GM10248 (cell line): Measurements from ENCODE around the gene RASA4.
"Not testable (repeated sequence)": the region's sequence is repeated elsewhere in the genome, so short reads cannot be mapped to it uniquely, and the experiment has no call there.

ENCODE experiments used
- CTCF ChIA-PET: fragments of 300-600 bp; sonication (Branson Sonifier 250); formaldehyde crosslinking; extraction: SDS; loops from one replicate; lab custom pipeline; 2021; ENCODE audit warnings: antibody characterized with exemption; lab: Yijun Ruan, JAX
- POLR2A ChIA-PET: fragments of 350-650 bp; sonication (Branson Sonifier 250); formaldehyde crosslinking; extraction: SDS; loops from one replicate; lab custom pipeline; 2020; ENCODE audit warnings: antibody characterized with exemption; lab: Yijun Ruan, JAX
- DNase-seq: peaks from one replicate; pipeline ENCODE4 v3.0.0; 2012; ENCODE audit errors: extremely low spot score

The RASA4 gene

GRCh38 chr7:102611013-102611674 lies 5.4 kb downstream of the RASA4 start:
- DNase-seq, POLR2A ChIA-PET, CTCF ChIA-PET: not testable (repeated sequence)

DNA sequence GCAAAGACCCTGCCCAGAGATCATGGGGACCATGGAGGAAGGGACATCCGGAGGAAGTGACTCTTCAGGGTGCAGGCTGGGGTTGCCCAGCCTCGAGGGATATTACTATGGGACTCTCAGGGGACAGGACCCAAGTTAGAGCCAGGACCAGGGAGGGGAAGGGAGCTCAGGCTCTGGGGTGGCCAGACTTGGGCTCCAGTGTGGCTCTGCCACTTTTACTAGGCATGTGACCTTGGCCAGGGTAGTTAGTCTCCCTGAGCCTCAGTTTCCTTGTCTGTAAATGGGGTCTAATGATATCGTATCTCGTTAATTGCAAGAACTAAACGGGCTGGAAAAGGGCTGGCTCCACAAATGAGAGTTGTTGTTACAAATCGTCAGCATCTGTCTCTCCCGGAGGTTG lies 6.1 kb downstream of the RASA4 start:
- POLR2A ChIA-PET, CTCF ChIA-PET, DNase-seq: not testable (repeated sequence)

- DNase-seq, POLR2A ChIA-PET, CTCF ChIA-PET: not testable (repeated sequence)
Observed at GRCh38 chr7:102609734-102610133, 6.8 kb downstream of the RASA4 start.

DNA sequence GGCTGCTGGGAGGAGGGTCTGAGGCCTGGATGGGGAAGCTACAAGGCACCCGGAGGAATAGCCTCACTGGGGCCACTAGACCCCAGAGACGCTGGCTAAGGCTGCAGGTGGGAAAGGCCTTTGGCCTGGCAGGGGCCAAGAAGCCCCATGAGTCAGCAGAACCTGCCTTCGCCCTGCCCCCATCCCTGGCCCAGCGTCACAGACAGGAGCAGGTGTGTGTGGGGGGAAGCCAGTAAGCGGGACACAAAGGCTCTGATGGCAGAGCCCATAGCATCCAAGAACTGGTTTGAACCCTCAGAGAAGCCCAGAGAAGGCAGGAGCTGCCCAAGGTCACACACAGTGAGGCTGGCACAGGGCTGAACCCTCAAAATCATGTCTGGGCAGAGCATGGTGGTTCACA lies 9.7 kb downstream of the RASA4 start:
- CTCF ChIA-PET, DNase-seq, POLR2A ChIA-PET: not testable (repeated sequence)

- CTCF ChIA-PET, DNase-seq, POLR2A ChIA-PET: not testable (repeated sequence)
Observed at GRCh38 chr7:102604431-102605145, 12.0 kb downstream of the RASA4 start.

DNA sequence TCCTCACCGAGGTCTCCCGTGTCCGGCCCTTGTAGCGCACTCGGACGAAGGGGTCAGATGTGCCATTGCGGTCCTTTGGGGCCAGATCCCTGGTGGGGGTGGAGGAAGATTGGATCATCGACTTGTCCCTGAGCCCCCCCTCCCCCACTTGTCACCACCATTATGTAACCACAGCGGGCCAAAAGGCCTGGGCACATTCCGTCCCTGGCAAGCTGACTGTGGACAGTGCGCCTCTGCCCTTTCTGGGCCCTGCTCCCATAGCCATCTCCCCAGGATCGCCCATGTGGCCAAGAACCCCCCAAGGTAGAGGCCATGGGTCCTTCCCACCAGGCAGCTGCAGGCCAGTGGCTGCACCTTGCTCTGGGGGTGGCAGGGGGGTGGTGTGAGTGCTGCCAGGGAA lies 14.2 kb downstream of the RASA4 start:
- POLR2A ChIA-PET, CTCF ChIA-PET, DNase-seq: not testable (repeated sequence)

DNA sequence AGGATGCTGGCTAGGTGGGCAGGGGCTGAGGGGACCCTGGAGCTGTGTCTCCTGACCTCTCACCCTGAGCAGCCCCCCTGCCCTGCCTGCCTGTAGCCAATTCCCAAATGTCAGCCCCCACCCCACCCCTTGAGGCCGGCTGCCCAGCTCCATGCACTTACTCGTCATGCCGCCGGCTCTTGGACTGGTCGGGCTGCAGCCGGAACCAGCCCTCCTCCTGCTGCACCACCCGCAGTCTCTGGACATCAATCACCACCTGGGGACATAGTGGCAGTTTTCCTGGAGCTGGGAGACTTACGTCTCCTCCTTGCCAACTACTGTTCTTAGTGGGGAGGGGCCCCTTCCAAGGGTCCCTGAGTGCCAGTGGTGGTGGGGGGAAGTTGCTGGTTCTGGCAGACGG lies 16.9 kb downstream of the RASA4 start:
- DNase-seq, CTCF ChIA-PET, POLR2A ChIA-PET: not testable (repeated sequence)

GRCh38 chr7:102596036-102596435 lies 20.5 kb downstream of the RASA4 start:
- CTCF ChIA-PET, DNase-seq, POLR2A ChIA-PET: not testable (repeated sequence)

DNA sequence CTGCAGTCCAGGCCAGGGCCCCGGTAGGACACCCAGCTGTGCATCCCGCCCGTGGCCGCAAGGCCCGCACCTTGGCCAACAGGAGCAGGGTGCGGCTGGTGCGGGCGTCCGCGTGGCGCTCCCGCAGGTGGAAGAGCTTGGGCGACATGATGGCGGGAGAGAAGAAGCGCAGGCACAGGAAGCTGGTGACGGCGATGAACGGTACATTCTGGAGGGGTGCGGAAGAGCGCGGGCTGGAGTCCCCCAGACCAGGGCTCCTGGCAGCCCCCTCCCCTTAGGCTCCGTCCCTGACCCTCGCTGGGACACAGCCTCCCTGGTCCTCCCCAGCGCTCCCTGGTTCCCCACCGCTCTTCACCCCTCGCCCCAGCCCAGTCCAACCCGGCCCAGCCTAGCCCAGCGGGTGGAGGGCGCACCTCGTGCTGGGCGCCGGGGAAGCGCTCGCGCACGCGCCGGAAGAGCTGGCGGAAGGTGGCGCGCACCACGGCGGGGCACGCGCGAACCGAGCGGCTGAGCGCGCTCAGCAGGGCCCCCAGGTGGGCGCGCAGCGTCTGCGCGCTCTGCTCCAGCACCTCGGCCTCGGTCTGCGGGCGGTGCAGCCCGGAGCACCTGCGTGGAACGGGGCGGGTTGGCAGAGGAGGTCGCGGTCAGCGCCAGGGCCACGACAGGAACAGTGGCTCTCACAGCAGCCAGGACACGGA lies 22.8 kb downstream of the RASA4 start:
- CTCF ChIA-PET, DNase-seq, POLR2A ChIA-PET: not testable (repeated sequence)

DNA sequence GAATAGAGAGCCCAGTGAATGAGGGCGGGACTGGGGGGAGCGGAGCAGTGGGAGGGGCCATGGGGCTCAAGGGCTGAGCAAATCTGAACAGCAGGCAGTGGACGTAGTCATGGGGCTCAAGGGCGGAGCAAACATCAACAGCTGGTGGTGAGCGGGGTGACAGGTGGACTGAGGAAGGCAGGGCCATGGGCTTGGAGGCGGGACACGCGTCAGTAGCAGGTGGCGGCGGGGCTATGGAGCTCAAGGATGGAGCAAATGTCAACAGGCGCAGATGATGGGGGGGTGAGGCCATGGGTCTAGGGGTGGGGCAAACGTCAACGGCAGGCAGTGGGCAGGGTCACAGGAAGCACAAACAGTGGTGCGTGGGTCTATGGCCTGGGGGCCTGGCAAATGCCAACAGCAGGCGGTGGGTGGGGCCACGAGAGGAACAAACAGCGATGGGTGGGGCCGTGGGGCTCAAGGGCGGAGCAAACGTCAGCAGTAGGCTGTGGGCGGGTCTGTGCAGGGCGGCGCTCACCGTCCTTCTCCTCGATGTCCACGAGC lies 24.0 kb downstream of the RASA4 start:
- CTCF ChIA-PET, POLR2A ChIA-PET, DNase-seq: not testable (repeated sequence)

- POLR2A ChIA-PET, CTCF ChIA-PET, DNase-seq: not testable (repeated sequence)
Observed at GRCh38 chr7:102589857-102590256, 26.7 kb downstream of the RASA4 start.

GRCh38 chr7:102583495-102583894 lies 33.1 kb downstream of the RASA4 start:
- DNase-seq, POLR2A ChIA-PET, CTCF ChIA-PET: not testable (repeated sequence)

DNA sequence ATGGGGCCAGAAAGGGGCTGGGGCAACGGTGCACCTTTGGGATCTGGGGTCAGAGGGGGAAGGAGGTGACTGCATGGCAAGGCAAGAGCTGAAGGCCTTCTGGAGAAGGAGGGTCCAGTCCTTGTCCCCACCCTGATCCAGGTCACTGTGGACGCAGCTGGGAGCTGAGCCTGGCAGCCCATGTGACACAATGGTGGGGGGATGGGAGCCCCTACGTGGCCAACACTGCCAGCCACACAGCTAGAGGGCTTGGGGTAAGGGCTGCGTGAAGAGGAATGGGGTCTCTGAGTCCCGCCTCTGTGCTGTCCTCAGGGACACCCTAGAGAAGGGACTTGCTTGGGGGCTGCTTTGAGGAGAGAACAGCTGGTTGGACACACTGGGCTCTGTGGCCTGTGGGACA lies 34.8 kb downstream of the RASA4 start:
- POLR2A ChIA-PET, CTCF ChIA-PET, DNase-seq: not testable (repeated sequence)

- CTCF ChIA-PET, POLR2A ChIA-PET, DNase-seq: not testable (repeated sequence)
Observed at GRCh38 chr7:102578486-102578885, 38.1 kb downstream of the RASA4 start.

GRCh38 chr7:102577315-102578240 lies 39.0 kb downstream of the RASA4 start:
- CTCF ChIA-PET, POLR2A ChIA-PET, DNase-seq: not testable (repeated sequence)

- POLR2A ChIA-PET, DNase-seq, CTCF ChIA-PET: not testable (repeated sequence)
Observed at GRCh38 chr7:102576363-102576762, 40.2 kb downstream of the RASA4 start.

DNA sequence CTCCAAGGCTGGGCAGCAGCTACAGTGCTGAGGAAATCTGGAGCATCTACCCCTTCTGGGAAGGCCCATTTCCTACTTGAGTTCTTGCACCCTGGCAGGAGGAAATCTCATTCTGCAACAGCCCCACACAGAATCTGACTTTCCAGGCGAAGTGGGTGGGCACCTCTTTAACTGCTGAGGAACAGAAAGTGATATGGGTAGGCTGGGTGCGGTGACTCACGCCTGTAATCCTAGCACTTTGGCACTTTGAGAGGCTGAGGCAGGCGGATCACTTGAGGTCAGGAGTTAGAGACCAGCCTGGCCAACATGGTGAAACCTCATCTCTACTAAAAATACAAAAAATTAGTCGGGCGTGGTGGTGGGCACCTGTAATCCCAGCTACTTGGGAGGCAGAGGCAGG lies 41.9 kb downstream of the RASA4 start:
- CTCF ChIA-PET, POLR2A ChIA-PET, DNase-seq: not testable (repeated sequence)
